PC-9 (cell line): ENCODE measurements around the gene FOXD2.

ENCODE experiments used
- CTCF ChIP-seq: fragments of 200-600 bp; sonication (generic); conservative IDR thresholded peaks from 2 replicates; pipeline ENCODE4 v1.6.1; 2017; ENCODE audit warnings: mixed run types, antibody characterized with exemption, mild to moderate bottlenecking, moderate library complexity
- EZH2 ChIP-seq: fragments of 200-600 bp; sonication (generic); IDR thresholded peaks from 2 replicates; pipeline ENCODE4 v1.8.0; 2017; ENCODE audit warnings: antibody characterized with exemption, low read depth

GRCh38 chr1:47445823-47446550 is 8.1 kb downstream of the FOXD2 start:
- no peak for TF ChIP-seq CTCF
- TF ChIP-seq EZH2, result no peak
